ENCODE results near the gene ACSS1.
A peak's percentile ranks its signal among the peaks of the same experiment; 100 is the strongest.
"Not testable (repeated sequence)": the region's sequence is repeated elsewhere in the genome, so short reads cannot be mapped to it uniquely, and the experiment has no call there.

Gene ACSS1

DNA sequence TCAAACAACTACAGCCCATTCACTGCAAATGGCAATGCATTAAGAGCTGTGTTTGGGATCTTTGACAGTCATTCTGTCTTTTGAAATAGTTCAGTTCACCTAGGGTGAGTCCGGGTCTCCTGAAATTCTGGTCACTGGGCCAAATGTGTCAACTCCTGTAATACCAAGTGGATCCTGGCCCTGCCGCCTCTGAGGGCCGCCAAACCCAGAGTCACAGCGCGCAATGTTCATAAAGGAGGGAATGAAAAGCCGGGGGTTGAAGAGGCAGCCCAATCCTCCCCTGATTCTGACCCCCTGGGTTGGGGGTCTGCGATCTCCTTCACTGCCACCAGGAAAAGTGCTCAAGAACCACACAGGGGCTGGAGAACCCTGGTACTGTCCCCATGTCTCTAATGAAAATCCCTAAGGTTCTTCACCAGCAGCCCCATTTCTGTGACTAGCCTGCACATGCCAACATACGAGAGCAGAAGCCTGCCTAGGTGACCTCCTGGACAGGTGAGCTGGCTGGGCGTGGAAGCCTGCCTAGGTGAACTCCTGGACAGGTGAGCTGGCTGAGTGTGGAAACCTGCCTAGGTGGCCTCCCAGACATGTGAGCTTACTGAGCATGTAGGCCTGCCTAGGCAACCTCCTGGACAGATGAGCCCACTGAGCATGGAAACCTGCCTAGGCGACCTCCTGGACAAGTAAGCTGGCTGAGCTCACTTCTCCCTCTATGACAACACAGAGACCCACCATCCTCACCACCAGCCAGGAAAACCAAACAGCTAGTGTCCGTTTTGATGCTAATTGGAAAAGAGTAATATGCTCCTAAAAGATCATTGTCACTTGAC is 49.3 kb downstream of the ACSS1 start:
- no peak for DNase-seq

DNA sequence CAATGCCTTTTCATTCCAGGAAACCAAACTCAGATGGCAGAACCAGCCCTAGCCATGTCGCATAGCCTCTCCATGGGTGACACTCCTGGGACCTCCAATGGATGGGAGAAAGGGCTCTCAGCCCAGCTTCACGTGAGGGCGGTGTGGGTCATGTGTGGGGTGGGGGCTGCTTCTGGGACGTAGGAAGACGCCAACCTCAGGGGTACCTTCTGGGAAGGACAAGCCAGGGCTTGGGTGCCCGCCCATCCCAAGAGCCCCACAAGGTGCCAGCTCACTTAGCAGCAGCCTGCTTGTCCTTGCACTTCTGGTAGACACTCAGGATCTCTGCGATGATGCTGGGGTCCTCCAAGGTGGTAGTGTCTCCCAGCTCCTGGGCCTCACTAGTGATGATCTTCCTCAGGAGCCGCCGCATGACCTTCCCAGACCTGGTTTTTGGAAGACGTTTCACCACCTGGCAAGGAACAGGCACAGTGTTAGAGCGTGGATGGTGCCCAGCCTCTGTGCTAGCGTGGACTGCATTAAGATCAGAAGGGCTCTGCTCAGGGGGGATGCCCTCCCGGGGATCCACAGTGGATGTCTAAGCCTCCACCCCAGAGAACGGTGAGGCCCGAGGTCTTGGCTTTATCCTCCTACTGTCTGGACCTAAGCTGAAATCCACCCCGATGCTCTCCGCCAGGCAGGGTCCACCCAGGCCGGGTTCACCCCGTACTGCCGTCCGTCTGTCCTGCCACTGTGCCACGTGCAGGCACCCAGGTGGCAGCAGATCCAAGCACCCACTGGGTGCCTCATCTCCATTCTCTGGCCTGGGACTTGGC is 50.2 kb downstream of the ACSS1 start:
- no peak for DNase-seq

DNA sequence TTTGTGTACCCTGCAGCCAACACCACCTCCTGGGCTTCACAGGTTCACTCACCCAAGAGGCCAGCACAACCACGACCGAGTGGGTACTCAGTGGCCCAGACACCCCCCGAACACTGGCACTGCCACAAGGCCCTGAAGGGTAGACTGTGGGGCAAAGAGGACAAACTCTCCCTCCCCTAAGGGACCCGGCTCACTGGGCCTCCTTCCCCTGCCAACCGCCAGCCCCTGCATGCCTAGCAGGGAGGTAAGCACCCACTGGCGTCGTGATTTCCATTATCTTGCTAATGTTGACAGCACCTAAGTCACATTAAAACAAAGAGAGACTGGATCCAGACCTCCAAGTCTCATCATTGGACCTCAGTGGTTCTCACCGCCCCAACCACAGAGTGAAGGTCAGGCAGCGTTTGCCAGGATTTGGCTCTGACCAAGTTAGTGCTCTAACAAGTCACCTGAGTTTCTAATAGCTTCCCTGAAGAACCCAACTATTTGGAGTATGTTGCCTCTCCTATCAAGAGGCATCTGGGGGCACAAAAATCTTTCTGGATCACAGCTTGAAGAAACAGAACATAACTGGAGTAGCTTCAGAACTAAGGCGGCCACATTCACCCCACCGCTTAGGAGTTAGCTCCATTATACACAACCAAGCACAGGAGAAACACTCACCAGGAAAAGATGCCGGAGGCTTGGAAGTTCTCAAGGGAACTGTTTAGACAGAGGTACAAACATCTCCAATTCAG is 51.3 kb downstream of the ACSS1 start:
- no peak for DNase-seq

DNA sequence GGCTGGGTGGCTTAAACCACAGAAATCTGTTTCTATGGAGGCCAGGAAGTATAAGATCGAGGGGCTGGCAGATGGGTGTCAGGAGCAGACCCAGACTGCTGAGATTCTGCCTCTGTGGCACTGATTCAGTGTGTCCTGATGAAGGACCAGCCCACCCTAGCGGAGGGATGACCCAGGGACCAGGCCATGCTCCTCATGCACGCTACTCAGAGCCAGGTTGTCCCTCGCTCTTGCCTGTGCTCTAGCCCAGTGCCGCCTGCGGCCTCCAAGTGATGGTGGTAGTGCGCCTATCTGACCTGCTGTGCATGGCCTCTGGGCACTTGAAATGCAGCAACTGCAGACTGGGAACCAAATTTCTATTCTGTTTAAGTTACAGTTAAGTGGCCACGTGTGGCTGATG is 52.3 kb downstream of the ACSS1 start:
- no peak for DNase-seq

DNA sequence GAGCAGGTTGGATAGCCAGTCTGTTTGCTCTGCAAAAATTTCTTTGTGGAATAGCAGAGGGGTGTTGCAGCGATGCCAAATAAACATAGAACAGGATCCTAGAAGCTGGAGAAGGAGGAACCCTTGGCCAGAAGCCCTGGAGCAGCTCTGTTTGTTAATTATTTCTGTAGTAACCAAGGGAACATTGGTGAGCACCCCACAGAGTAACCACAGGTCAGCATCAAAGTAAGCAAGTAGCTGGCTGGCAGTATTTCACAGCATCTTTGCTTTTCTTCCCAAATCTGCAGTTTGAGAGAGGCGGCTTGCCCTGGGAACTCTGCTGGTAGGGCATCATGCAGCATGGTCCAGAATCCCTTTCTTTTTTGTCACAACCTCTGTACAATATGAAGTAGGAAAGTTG is 52.7 kb downstream of the ACSS1 start:
- no peak for DNase-seq

DNA sequence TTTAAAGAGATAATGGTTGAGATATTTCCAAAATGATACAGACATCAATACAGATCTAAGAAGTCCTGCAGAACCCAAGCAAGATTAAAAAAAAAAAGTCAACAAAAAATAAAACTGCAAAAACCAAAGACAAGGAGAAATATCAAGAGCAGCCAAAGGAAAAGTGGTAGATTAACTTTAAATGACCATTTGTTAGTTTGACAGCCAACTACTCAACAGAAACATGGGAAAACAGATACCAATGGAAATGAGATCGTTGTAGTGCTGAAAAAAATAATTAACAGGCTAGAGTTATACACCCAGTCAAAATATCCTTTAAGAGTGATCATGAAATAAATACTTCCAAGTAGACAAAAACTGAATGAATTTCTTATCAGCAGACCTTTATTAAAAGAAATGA is 54.9 kb downstream of the ACSS1 start:
- no peak for DNase-seq

DNA sequence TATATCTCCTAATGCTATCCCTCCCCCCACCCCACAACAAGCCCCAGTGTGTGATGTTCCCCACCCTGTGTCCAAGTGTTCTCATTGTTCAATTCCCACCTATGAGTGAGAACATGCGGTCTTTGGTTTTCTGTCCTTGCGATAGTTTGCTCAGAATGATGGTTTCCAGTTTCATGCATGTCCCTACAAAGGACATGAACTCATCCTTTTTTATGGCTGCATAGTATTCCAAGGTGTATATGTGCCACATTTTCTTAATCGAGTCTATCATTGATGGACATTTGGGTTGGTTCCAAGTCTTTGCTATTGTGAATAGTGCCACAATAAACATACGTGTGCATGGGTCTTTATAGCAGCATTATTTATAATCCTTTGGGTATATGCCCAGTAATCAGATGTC is 56.6 kb downstream of the ACSS1 start:
- DNase-seq, result not testable (repeated sequence)

DNA sequence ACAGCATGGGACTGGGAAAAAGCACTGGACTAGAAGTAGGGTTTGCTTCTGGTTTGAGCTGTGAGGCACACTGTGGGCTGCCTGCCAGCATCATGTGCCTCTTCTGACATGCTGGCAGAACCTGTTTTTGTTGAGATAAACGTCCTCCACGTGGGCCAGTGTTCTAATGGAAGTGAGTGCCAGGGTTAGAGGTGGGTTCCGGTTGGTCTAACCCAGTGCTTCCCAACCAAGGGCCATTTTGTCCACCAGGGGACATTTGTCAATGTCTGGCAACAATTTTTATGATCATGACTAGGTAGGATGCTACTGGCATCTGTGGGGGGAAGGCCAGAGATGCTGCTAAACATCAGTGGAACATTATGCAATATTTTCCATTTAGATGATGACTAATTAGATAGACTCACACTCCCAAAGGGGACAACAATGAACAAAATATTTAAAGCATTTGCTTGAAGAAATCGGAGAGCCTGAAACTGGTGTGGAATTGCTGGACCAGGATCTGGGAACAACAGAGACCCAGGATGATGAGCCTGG is 57.6 kb downstream of the ACSS1 start:
- no peak for DNase-seq

DNA sequence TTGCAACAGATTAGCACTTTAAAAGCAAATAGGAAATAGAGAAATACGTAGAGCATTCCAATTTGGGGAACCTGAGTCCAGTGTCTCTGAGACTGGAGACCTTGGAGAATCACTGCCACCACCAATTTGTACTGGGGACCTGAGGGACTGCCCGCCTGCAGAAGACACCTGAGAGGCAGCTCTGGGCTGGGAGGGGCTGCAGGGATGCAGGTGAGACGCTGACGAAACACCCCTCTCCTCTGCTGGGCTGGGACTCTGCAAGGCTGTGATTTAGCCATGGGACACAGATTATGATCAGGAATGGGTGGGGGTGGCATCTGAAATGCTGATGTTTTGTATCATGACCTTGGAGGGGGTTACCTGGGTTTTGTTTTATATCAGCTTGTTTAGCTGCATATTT is 58.4 kb downstream of the ACSS1 start:
- no peak for DNase-seq

DNA sequence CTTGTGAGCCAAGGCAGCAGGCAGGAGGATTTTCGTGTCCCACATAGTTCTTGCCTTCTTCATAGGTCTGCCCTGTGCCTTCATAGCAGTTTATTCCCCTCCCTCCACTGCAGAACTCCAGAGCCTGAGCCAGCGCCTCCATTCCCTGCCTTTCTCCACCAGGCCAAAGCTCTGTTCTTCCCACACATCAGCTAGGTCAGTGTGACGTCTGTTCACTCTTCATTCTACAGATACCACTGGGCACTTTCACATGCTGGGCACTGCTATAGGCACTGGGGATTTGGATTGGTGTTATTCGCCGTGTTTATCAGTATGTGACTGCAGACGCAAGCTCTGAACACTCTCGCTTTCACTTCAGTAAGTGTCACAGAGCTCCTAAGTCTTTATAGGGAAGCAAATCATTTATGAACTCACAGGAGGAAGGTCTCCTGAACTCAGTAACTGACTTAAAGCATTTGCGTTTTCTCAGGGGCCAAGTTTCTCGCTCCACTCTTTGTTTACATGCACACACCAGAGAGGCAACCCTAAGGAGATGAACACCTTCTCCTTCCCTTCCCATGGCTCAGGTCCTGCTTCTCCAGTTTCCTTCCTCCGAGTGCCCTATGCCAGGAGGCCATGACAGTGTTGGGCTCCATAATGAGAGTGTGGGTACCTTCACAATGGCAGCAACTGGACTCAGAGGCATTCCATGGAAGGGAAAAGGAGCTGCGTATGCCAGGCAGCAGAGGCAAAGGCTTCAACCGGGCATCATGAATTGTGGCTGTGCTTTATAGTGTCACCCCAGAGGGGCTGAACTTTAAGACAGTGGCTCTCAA is 59.1 kb downstream of the ACSS1 start:
- DNase-seq, result no peak

DNA sequence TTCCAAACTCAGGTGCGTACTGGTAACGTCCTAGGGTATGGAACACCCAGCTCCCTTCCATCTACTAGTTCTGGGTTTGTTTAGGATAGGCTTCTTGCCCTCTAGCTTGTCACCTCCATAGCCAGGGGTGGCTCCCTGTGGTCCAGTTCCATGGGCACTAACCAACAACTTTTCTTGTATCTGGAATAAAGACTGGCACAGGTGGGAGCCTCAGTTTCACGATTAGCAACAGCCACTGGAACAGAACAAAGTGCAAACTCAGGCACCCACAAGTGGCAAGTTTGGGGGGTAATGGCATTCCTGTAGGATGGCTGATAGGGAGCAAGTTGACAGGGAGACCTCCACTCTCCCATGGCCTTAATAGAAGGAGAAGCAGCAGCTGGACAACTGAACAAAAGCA is 59.8 kb downstream of the ACSS1 start:
- DNase-seq, result no peak

DNA sequence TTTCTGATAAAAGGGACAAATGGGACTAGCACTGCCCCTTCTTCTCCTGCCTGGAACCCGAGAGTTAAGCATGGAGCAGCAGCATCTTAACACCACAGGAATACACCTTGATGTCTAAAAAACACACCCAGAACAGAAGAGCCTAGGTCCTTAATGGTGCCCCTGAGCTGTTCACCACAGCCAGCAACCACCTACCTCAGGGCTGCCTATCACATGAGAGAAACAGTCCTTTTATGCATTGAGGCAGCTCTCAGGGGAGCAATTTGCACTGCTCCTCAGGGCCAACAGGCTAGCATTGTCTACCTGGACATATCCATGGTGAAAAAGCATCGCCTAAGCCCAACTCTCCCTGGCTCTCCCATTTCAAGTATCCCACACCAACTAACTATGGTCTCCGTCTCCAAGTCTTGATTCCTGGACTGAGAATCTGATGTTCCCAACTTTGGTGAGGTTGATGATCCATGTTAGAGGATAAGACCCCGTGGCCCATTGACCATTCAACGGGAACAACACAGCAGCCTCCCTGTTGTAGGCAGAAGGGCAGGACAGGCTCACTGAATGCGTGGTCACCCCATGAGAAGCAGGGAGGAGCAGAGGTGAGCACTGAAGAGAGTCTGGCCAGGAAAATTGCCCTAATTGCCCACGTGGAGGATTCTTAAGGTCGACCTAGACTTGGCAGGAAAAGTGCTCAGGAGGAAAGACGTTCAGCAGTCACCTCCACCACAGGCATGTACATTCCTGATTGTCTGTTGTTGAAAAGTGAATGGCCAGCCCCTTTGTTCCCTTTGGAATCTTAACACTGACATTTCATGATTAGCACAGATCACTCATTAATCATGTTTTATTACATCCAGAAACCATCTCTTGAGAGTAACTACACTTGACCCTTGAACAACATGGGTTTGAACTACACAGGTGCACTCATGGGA is 61.2 kb downstream of the ACSS1 start:
- no peak for DNase-seq

DNA sequence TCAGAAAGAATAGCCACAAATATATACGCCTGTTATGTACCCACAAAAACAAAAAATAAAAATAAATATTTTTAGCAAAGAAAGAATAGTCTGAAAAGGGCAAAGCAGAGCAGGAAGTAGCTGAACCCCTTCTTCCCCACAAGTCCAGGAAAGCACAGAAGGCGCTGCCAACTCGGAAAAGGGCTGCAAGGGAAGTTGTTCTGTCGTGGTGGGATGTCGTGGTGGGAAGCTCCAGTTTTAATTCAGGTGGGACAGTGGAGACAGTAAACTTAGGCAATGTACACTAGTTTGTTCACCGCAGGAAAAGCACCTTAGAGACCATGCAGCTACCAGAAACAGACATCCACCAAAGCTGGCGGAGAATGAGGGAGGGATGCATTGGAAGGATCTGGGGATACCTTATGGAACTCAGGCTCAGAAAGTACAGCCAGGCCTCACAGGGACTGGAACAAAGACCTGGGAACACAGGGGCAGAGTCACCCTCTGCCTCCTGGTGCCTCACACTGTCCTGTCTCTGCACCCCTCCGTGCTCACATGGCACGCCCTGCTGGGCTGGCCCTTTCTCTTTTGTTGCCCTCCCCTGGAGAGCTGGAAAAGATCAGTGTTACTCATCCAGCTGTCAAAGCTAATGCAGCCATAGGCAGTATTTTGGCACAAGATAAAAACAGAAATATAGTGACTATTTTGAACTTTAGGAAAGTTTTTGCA is 62.0 kb downstream of the ACSS1 start:
- no peak for DNase-seq

DNA sequence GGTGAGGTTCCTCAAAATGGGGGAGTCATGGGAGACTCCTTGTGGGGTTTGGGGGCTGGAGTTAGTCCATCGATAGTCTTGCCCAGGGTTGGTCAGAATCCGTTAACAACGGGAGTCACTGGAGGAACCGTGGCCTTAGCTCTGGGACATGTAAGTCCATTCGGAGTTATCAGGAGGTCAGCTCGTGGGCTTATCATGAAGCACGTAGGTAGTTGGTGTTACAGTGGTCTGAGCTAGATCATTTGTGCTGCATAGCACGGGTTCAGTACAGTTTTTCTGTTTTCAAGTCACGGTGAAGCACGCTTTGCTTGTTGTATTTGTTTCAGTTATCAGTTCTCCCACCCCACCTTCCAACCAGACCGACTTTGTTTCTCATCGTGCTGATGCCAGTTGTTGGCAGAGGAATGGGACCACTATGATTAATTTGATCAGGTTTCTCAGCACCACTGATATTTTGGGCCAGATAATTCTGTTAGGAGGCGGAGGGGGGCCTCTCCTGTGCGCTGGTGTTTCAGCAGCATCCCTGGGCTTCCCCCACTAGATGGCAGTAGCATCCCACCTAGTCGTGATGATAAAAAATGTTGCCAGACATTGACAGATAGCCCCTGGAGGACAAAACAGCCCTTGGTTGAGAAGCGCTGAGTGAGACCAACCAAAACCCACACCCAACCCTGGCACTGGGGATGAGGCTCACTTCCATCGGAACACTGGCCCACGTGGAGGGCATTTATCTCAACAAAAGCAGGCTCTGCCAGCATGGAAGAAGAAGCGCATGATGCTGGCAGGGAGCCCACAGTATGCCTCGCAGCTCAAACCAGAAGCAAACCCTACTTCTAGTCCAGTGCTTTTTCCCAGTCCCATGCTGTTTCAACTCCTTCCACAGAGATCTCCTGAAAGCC is 63.2 kb downstream of the ACSS1 start:
- peak; percentile 86 for DNase-seq

DNA sequence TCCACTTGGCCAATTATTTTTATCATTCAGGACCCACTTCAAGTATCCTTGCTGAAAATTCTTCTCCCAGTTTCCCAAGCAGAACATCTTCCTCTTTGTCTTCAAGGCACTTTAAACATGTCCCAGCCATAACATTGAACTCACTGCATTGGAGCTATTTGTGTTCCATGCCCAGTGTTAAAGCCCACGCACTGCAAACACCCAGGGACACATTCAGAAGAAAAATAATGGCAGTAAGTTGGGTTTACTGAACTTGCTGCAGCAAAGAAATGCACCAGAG is 63.8 kb downstream of the ACSS1 start:
- no peak for DNase-seq

DNA sequence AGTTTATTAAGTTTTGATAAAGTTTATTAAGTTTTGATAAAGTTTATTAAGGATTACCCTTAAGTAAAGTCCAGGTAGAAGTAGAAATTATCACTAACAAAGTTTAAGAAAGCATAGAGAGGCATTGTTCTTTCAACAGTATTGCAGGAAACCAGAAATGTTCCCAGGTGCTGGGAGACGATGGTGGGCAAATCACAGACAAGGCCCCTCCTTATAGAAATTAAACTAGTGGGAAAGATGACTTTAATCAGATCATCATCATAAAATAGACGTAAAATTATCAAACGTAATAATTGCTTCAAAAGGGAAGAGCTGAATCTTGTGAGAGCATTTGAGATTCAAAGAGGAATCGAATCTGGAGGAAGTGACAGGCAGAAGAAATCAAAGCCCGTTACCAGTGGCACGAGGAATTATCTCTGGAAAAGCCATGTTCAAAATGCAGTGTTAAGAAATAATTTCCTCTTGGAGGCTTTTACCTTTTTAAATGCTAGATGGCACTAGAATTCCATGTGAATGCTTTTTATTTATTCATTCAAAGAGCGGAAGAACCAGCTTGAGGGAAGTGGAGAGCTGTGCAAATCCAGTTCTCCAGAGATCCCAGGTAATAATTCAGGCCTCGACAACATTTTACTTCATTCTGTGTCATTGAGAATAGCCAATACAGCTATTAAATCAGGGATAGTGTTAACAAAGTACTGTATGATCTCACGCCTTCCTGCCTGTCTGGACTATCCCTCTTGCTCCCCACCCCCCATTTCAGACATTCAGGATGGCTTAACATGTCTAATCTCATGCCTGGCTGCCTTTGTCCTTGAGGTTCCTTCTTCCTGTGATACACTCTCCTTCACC is 64.4 kb downstream of the ACSS1 start:
- peak; percentile 36 for DNase-seq

DNA sequence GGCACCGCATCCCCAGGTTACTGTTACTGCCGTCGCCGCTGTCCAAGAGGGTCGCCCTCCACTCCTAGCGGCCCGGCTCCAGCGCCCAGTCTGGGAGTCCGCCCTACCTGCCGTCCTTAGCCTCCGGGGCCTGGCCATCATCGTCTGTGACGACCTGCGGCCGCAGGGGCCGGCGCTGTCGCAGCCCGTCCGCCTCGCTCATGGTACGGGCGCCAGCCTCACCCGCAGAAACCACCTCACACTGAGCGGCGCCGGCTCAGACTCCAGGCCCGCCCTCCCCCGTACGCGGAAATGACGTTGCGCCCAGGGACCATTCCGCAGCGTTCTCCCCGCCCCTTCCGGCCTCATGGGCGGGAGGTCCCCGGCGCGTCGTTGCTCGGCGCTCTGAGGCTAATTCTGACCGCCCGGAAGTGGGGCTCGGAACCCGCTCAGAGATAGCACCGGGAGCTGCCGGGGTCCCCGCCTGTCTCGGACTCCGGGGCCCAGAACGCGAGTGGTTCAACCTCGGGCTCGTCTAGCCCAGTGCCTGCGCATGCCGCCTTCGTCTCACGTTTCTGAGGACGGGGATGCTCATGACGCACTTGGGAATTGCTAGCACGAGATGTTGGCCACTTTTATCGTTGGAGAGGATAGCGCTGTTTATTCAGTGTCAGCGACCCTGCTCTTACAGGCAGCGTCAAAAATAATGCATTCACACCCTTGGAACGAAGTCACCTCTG is 65.3 kb downstream of the ACSS1 start, which contains the start of gene APMAP:
Gene APMAP, minus strand, starts transcription at position 265 of the 719 bp plus-strand sequence. Its CDS starts 63 bp downstream, at position 202.
- peak; percentile 94 for DNase-seq

All from NCI-H2227 treated with DMSO at 0.1 percent for 48 hours (cell line).